ENCODE results near the gene NHLRC4. TPM values are rescaled to one million over a fixed set of nuclear protein-coding genes. Genes with fewer than 3 reads are reported as not detected.

The NHLRC4 gene
- total and polyA plus RNA-seq, 7 donors, result 0.06 to 0.39 (median 0.27) TPM; not detected in 1

DNA sequence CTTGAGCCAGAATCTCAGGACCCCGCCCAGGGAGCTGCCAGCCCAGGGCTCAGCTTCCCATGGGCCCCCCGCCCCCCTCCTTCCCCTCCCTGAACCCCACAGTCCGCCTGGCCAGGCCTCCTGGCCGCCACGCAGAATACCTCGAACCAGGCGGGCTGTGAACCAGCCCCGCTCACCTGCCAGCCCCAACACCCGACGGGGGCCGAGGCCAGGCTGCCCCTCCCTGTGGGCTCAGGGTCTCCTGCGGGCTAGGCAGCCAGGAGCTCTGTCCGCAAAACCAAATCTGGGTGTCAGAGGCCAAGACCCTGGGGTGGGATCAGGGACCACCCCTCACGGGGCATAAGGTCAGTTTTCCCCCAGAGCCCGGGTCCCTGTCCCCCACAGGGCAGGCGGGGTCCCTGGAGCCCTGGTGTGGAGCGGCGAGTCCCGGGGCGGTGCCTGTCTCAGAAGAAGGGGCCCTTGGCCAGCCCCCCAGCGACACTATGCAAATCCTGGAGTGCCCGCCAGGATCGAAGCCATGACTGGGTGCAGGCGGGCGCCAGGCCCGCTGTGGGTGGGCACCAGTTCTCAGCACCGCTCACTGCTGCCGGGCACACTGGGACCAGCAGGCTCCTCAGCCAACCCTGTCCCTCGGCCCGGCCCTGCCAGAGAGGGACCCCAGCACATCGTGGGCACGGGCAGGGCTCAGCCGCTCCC lies 13.1 kb upstream of the NHLRC4 start:
- Histone ChIP-seq H3K27me3 (ENCODE audit: insufficient read depth in 3 of 3, low read length in 2 of 3) (peaks cover 0 to 6% (median 0%) of the 10 kb centered on the region in 3 donors), H3K4me3 (no peak overlapping the region), H3K9me3 (no peaks in the 10 kb centered on the region), H3K36me3 (ENCODE audit: insufficient read depth in 1 of 2, low read depth in 1 of 2) (peaks cover 8 to 44% of the 10 kb centered on the region in 2 donors), H3K27ac (no peak overlapping the region), H3K4me1 (no peaks in the 10 kb centered on the region)
- no peak for ATAC-seq
- no peak for DNase-seq
- 91 to 96% (median 93%) methylated on average over 20 to 33 of the region's 33 CpGs for WGBS, 3 donors
- intact Hi-C loops (cut with DNase I), result no loop called here
- TF ChIP-seq, protein P1, sequence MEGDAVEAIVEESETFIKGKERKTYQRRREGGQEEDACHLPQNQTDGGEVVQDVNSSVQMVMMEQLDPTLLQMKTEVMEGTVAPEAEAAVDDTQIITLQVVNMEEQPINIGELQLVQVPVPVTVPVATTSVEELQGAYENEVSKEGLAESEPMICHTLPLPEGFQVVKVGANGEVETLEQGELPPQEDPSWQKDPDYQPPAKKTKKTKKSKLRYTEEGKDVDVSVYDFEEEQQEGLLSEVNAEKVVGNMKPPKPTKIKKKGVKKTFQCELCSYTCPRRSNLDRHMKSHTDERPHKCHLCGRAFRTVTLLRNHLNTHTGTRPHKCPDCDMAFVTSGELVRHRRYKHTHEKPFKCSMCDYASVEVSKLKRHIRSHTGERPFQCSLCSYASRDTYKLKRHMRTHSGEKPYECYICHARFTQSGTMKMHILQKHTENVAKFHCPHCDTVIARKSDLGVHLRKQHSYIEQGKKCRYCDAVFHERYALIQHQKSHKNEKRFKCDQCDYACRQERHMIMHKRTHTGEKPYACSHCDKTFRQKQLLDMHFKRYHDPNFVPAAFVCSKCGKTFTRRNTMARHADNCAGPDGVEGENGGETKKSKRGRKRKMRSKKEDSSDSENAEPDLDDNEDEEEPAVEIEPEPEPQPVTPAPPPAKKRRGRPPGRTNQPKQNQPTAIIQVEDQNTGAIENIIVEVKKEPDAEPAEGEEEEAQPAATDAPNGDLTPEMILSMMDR (IDR thresholded peaks at IDR 0.05), result no peak

DNA sequence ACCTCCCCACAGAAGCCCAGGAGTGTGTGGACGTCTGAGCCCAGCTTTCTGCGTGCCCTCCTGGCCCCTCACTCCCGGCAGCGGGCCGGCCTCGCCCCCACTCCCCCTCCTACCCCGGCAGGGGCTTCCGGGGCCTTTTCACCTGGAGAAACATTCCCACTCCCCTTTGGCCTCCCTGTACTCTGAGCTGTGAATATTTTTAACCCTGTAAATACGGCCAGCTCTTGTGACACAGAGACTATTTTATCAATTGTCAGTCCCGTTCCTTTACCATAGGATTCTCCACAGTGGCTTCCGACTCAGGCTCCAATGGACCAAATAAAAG lies 12.5 kb upstream of the NHLRC4 start:
- Histone ChIP-seq H3K4me3 (no peak overlapping the region), H3K27ac (no peak overlapping the region), H3K36me3 (ENCODE audit: insufficient read depth in 1 of 2, low read depth in 1 of 2) (peaks cover 8 to 39% of the 10 kb centered on the region in 2 donors), H3K4me1 (no peaks in the 10 kb centered on the region), H3K27me3 (ENCODE audit: insufficient read depth in 3 of 3, low read length in 2 of 3) (peaks cover 0 to 11% (median 0%) of the 10 kb centered on the region in 3 donors), H3K9me3 (no peaks in the 10 kb centered on the region)
- ATAC-seq, result no peak
- no peak for DNase-seq
- intact Hi-C loops (cut with DNase I), result no loop called here
- WGBS, 3 donors, result 88 to 94% (median 89%) methylated on average over 10 to 11 of the region's 11 CpGs
- TF ChIP-seq, protein P1 (IDR thresholded peaks at IDR 0.05), result no peak

DNA sequence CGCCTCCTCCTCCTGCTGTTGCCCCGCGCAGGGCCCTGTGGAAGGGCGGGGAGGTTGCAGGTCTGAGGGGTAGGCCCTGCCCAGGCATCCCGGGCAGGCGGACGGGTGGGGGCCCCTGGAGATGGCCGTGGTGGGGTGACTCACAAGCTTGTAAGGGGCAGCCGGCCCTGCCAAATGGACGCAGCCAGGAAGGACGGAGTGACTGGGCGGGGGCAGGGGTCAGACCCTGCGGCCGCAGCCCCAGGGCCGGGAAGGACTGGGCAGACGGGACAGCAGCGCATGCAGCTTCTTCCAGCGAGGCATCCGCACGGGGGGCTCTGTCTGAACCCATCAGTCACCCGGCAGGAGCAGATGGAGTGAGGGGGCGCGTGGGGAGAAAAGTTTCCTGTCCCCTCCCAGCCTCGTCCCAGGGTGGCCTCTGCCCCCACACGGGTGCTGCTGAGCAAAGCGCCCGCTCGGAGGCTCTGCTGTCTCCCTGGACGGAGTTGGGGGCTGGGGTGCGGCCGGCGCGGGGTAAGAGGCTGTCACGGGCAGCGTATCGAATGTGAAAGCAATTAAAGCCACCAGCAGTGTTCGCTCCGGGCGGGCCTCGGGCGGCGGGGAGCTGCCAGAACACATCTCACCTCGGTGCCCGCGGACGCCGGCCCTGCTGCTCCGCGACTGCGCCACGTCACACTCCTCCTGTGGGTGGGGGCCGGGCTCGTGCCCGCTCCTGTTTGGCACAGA lies 12.0 kb upstream of the NHLRC4 start:
- TF ChIP-seq, protein P1 (IDR thresholded peaks at IDR 0.05), result no peak
- H3K27me3 ChIP-seq (ENCODE audit: insufficient read depth in 3 of 3, low read length in 2 of 3), result peaks cover 0 to 17% (median 3%) of the 10 kb centered on the region in 3 donors
- H3K4me1 ChIP-seq, result no peaks in the 10 kb centered on the region
- H3K9me3 ChIP-seq, result no peaks in the 10 kb centered on the region
- DNase-seq, result peak in 1 of 2 donors; percentile 69
- ATAC-seq, result peak in 2 of 4 donors; percentile 26 to 44
- H3K4me3 ChIP-seq, result no peak overlapping the region
- WGBS, 3 donors, result 49 to 64% (median 54%) methylated on average over 46 to 54 of the region's 54 CpGs
- intact Hi-C loops (cut with DNase I), result no loop called here
- H3K36me3 ChIP-seq (ENCODE audit: insufficient read depth in 1 of 2, low read depth in 1 of 2), result peaks cover 8 to 34% of the 10 kb centered on the region in 2 donors
- H3K27ac ChIP-seq, result no peak overlapping the region

DNA sequence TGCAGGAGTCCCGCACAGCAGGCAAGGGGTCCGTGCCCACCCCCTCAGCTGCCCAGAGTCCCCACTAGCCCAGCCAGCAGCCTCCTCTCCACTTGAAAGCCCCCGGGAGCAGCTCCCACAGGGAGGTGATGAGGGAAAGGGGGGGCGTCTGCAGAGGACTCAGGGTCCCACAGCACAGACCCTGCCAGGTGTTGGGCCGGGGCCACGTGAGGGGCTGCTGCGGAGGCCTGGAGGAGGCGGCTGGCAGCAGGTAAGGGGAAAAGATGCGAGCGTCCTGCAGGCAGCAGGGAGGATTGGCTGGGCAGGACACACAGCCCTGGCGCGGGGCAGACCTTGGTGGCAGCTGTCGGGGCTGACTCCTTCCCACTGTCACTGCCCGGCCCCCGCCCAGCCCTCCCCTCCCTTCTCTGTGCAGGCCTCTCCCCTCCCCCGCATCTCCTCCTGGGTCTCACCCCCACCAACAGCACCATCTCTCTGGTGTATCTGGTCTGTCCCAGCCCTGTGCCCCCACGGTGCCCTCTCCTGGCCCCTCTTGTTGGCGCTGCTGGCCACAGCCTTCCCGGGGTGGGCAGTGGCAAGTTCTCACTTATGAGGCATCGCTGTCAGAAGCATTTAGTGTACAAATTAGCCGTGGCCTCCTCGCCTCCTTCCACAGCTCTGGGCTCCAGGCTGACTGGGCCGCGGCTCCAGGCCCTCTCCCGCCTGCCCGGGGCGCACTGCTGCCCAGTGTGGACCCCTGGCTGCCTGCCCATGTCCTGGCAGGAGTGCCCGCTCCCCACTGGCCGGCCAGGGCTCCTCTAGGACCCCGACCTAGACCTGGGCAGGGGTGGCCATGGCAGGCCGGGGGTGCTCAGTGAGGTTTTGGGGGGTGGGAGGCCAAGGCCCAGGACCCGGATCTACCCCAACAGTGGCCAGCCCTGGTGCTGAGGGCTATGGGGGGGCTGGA lies 11.0 kb upstream of the NHLRC4 start:
- H3K4me1 ChIP-seq, result no peaks in the 10 kb centered on the region
- H3K27me3 ChIP-seq (ENCODE audit: insufficient read depth in 3 of 3, low read length in 2 of 3), result peaks cover 0 to 24% (median 6%) of the 10 kb centered on the region in 3 donors
- 42 to 58% (median 45%) methylated on average over 23 to 32 of the region's 32 CpGs for WGBS, 3 donors
- peaks cover 8 to 28% of the 10 kb centered on the region in 2 donors for H3K36me3 ChIP-seq (ENCODE audit: insufficient read depth in 1 of 2, low read depth in 1 of 2)
- ATAC-seq, result peak; percentile 7 to 32 (median 20)
- H3K4me3 ChIP-seq, result no peak overlapping the region
- TF ChIP-seq, protein P1 (IDR thresholded peaks at IDR 0.05), result no peak
- no peak overlapping the region for H3K27ac ChIP-seq
- no peak for DNase-seq
- intact Hi-C loops (cut with DNase I), result no loop called here
- H3K9me3 ChIP-seq, result no peaks in the 10 kb centered on the region

Measured in psoas muscle (tissue), 8 donors.